AML-193 (cell line): ENCODE data around the gene RIMS3.

Source experiments
- DNase-seq, 2 experiments: peaks; one replicate each; lab custom pipeline; 2025; lab: John Stamatoyannopoulos, UW

The RIMS3 gene

GRCh38 chr1:40653851-40654537, 11.5 kb downstream of the RIMS3 start:
- no peak for DNase-seq

GRCh38 chr1:40652979-40653378, 12.5 kb downstream of the RIMS3 start:
- DNase-seq: no peak

GRCh38 chr1:40652468-40652867, 13.0 kb downstream of the RIMS3 start:
- DNase-seq: no peak

- no peak for DNase-seq
Observed at GRCh38 chr1:40651138-40651857, 14.2 kb downstream of the RIMS3 start.

GRCh38 chr1:40650075-40650474, 15.4 kb downstream of the RIMS3 start:
- no peak for DNase-seq

GRCh38 chr1:40649592-40649930, 15.9 kb downstream of the RIMS3 start:
- DNase-seq: no peak

GRCh38 chr1:40648928-40649591, 16.4 kb downstream of the RIMS3 start:
- DNase-seq: no peak

- DNase-seq: no peak
Observed at GRCh38 chr1:40648200-40648599, 17.3 kb downstream of the RIMS3 start.

GRCh38 chr1:40646315-40646714, 19.2 kb downstream of the RIMS3 start:
- no peak for DNase-seq

GRCh38 chr1:40645118-40645680, 20.3 kb downstream of the RIMS3 start:
- no peak for DNase-seq

GRCh38 chr1:40641601-40642242, 23.8 kb downstream of the RIMS3 start:
- no peak for DNase-seq

GRCh38 chr1:40640314-40641076, 25.0 kb downstream of the RIMS3 start:
- DNase-seq: no peak

GRCh38 chr1:40638097-40639036, 27.1 kb downstream of the RIMS3 start:
- DNase-seq: no peak

- no peak for DNase-seq
Observed at GRCh38 chr1:40637470-40638007, 27.9 kb downstream of the RIMS3 start.

GRCh38 chr1:40636777-40637176, 28.7 kb downstream of the RIMS3 start:
- DNase-seq: no peak

- no peak for DNase-seq
Observed at GRCh38 chr1:40635763-40636500, 29.6 kb downstream of the RIMS3 start.

GRCh38 chr1:40634901-40635655, 30.4 kb downstream of the RIMS3 start:
- DNase-seq: no peak

GRCh38 chr1:40633931-40634376, 31.5 kb downstream of the RIMS3 start:
- DNase-seq: no peak

- DNase-seq: no peak
Observed at GRCh38 chr1:40633523-40633922, 32.0 kb downstream of the RIMS3 start.
